Uterus (tissue), 4 donors: ENCODE results near the gene PCYOX1L. TPM values are rescaled to one million over a fixed set of nuclear protein-coding genes. Genes with fewer than 3 reads are reported as not detected.

Experiments used
- DNase-seq, 2 donors: peaks; one replicate each; pipeline ENCODE4 v3.0.0-alpha.2; 2019 to 2020
- H3K27ac ChIP-seq, 2 donors: fragments of 200-600 bp; sonication (generic); 1 replicate in 1 of 2; 2 replicates in 1 of 2; pipeline ENCODE4 v1.5.1; 2016 to 2018
- H3K27me3 ChIP-seq, 2 donors: fragments of 200-600 bp; sonication (generic); one replicate each; pipeline ENCODE4 v1.5.1; 2018 to 2019; ENCODE audit warnings: control low read depth in 1 of 2
- H3K36me3 ChIP-seq, 2 donors: fragments of 200-600 bp; sonication (generic); one replicate each; pipeline ENCODE4 v1.5.1; 2019; ENCODE audit warnings: control low read depth in 1 of 2
- H3K4me1 ChIP-seq, 2 donors: fragments of 200-600 bp; sonication (generic); one replicate each; pipeline ENCODE4 v1.5.1; 2018 to 2019; ENCODE audit warnings: control low read depth in 1 of 2
- H3K4me3 ChIP-seq, 2 donors: fragments of 200-600 bp; sonication (generic); 1 replicate in 1 of 2; 2 replicates in 1 of 2; pipeline ENCODE4 v1.5.1; 2018 to 2019; ENCODE audit warnings: mild to moderate bottlenecking in 1 of 2
- H3K9me3 ChIP-seq, 2 donors: fragments of 200-600 bp; sonication (generic); one replicate each; pipeline ENCODE4 v1.5.1; 2019; ENCODE audit warnings: control low read depth in 1 of 2
- CTCF ChIP-seq, 4 experiments: fragments of 200-600 bp in 2 of 4; fragments of 450-650 bp in 2 of 4; sonication (generic) in 2 of 4; IDR thresholded peaks; one replicate each; pipeline ENCODE4 v1.5.1; 2016 to 2019; ENCODE audit warnings: antibody characterized with exemption in 4 of 4, mild to moderate bottlenecking in 2 of 4, moderate library complexity in 1 of 4
- POLR2A ChIP-seq, 2 donors: fragments of 450-650 bp; IDR thresholded peaks; one replicate each; pipeline ENCODE4 v1.6.1; 2016; ENCODE audit warnings: antibody characterized with exemption in 2 of 2, mild to moderate bottlenecking in 1 of 2, moderate library complexity in 1 of 2
- intact Hi-C: fragments of 100-400 bp; cut with DNase I; formaldehyde crosslinking; loops from one replicate; pipeline ENCODE4 v1.15.1; 2023; ENCODE audit warnings: low total_unique reads
- total RNA-seq, 4 donors: library from RNA; depleted of rRNA in 3 of 4; stranded (reverse); fragments of >200 nt in 3 of 4; gene quantifications; one replicate each; pipeline versions ENCODE4 v1.1.0 to v1.2.4, GENCODE V29; 2014 to 2023
- donor health status: DM: yes; HTN: yes; CAD: no.

Gene PCYOX1L
- total RNA-seq, 4 donors from 2014 or later = 0.59 to 8.6 (median 5.9) TPM

GRCh38 chr5:149320791-149321330 lies 37.0 kb upstream of the PCYOX1L start:
- peak overlapping the region; percentile 77 to 82 for H3K27ac ChIP-seq
- H3K4me3 ChIP-seq = no peak overlapping the region
- intact Hi-C loops = no loop called here
- H3K9me3 ChIP-seq = no peaks in the 10 kb centered on the region
- no peaks in the 10 kb centered on the region for H3K36me3 ChIP-seq
- peak; percentile 83 to 90 for DNase-seq
- H3K27me3 ChIP-seq = no peaks in the 10 kb centered on the region
- TF ChIP-seq CTCF (IDR thresholded peaks at IDR 0.05) (no peak), POLR2A (IDR thresholded peaks at IDR 0.05) (no peak)
- H3K4me1 ChIP-seq = no peaks in the 10 kb centered on the region

GRCh38 chr5:149322518-149322917 lies 35.3 kb upstream of the PCYOX1L start:
- Histone ChIP-seq H3K4me3 (no peak overlapping the region), H3K36me3 (no peaks in the 10 kb centered on the region), H3K27ac (peak overlapping the region; percentile 41 to 77), H3K27me3 (no peaks in the 10 kb centered on the region), H3K4me1 (no peaks in the 10 kb centered on the region), H3K9me3 (no peaks in the 10 kb centered on the region)
- no peak for DNase-seq
- intact Hi-C loops = no loop called here
- TF ChIP-seq POLR2A (IDR thresholded peaks at IDR 0.05) (no peak), CTCF (IDR thresholded peaks at IDR 0.05) (no peak)

- Histone ChIP-seq H3K9me3 (no peaks in the 10 kb centered on the region), H3K4me3 (no peak overlapping the region), H3K36me3 (no peaks in the 10 kb centered on the region), H3K4me1 (no peaks in the 10 kb centered on the region), H3K27ac (peak overlapping the region; percentile 41 to 77), H3K27me3 (no peaks in the 10 kb centered on the region)
- intact Hi-C loops = no loop called here
- no peak for DNase-seq
- TF ChIP-seq CTCF (IDR thresholded peaks at IDR 0.05) (no peak), POLR2A (IDR thresholded peaks at IDR 0.05) (no peak)
Observed at GRCh38 chr5:149323210-149323609, 34.6 kb upstream of the PCYOX1L start.

DNA sequence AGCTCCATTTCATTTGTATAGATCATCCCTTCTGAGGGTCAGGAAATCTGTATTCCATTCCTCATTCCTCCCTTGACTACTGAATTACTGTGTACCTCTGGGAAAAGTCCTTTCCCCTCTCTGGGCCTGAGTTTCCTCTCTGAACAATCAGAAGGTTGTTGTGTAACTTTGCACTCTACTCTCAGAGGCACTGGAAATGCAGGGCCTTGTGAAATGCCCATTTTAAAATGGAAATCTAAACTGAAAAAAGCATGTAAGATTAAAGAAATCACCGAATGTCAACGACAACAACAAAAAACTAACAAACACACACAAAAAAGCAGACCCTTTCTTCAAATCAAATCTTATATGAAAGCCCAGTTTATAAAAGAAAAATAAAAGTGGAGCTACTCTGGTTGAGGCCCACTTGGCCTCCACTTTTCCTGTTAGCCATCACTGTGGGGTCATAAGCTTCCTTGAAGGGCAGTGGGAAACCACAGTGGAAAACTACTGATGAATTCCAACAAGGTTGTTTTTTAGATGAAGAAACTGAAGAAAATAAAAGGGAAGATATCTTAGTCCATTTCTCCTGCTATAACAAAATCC lies 34.1 kb upstream of the PCYOX1L start:
- Histone ChIP-seq H3K27ac (peak overlapping the region; percentile 46 to 77), H3K36me3 (no peaks in the 10 kb centered on the region), H3K27me3 (no peaks in the 10 kb centered on the region), H3K9me3 (no peaks in the 10 kb centered on the region), H3K4me1 (no peaks in the 10 kb centered on the region), H3K4me3 (no peak overlapping the region)
- TF ChIP-seq CTCF (IDR thresholded peaks at IDR 0.05) = no peak
- TF ChIP-seq POLR2A (IDR thresholded peaks at IDR 0.05) = no peak
- intact Hi-C loops = no loop called here
- DNase-seq = no peak

- Histone ChIP-seq H3K27me3 (no peaks in the 10 kb centered on the region), H3K9me3 (no peaks in the 10 kb centered on the region), H3K4me3 (no peak overlapping the region), H3K27ac (peak overlapping the region in 1 of 2 donors; percentile 77), H3K36me3 (no peaks in the 10 kb centered on the region), H3K4me1 (no peaks in the 10 kb centered on the region)
- intact Hi-C loops = no loop called here
- TF ChIP-seq POLR2A (IDR thresholded peaks at IDR 0.05) (no peak), CTCF (IDR thresholded peaks at IDR 0.05) (no peak)
- DNase-seq = no peak
Observed at GRCh38 chr5:149324641-149325040, 33.2 kb upstream of the PCYOX1L start.
